GM12878 (cell line): Measurements from ENCODE around the gene ANO6. TPM values are rescaled to one million over a fixed set of nuclear protein-coding genes. Genes with fewer than 3 reads are reported as not detected.

Experiments used
- NBN ChIP-seq: fragments of 450-650 bp; IDR thresholded peaks from 2 replicates; pipeline ENCODE4 v1.6.1; 2016
- RFX5 ChIP-seq: IDR thresholded peaks from 2 replicates; pipeline ENCODE4 v1.6.1; 2011; ENCODE audit warnings: low read depth, low read length, improper control_type of control experiment
- SUZ12 ChIP-seq: fragments of 200-600 bp; sonication (generic); IDR thresholded peaks from one replicate; pipeline ENCODE4 v1.6.1; 2018; ENCODE audit warnings: antibody characterized with exemption, mild to moderate bottlenecking; ENCODE audit not compliant: unreplicated experiment
- polyA plus RNA-seq, 11 experiments: library from polyadenylated mRNA; depleted of rRNA in 4 of 11; unstranded in 6 of 11; stranded (reverse) in 5 of 11; fragments of >200 nt; fragmentation: Nextera tagmentation in 4 of 11; fragmentation: Illumina TruSeq in 1 of 11; extraction: Ambion mirVana in 4 of 11; extraction: Trizol in 1 of 11; gene quantifications; 1 replicate in 1 of 11; 2 replicates in 10 of 11; pipeline versions ENCODE4 v1.2.1 to v1.2.3, GENCODE V29; 2011 to 2016; ENCODE audit warnings: inconsistent platforms in 2 of 11, missing spikeins in 2 of 11, low read depth in 1 of 11
- total RNA-seq, 4 experiments: library from RNA; depleted of rRNA in 3 of 4; stranded (reverse); fragments of >200 nt in 3 of 4; fragmentation: Illumina TruSeq in 1 of 4; extraction: Trizol in 1 of 4; gene quantifications; 2 replicates each; pipeline versions ENCODE4 v1.2.1 to v1.2.3, GENCODE V29; 2013 to 2021
- TF ChIP-seq, protein P1 (sequence below): fragments of 450-650 bp; IDR thresholded peaks from 2 replicates; pipeline ENCODE4 v1.6.1; 2017; ENCODE audit warnings: mild to moderate bottlenecking, moderate library complexity
- TF ChIP-seq, protein P2 (sequence below): IDR thresholded peaks from 2 replicates; pipeline ENCODE4 v1.6.1; 2011; ENCODE audit warnings: borderline replicate concordance, low read depth, mild to moderate bottlenecking, moderate library complexity, mixed read lengths, low read length; ENCODE audit not compliant: insufficient read depth; ENCODE audit errors: extremely low read length
- TF ChIP-seq, protein P3 (sequence below): IDR thresholded peaks from 2 replicates; pipeline ENCODE4 v1.6.1; 2012; ENCODE audit warnings: improper control_type of control experiment, low read depth, low read length; ENCODE audit not compliant: insufficient replicate concordance

Gene ANO6
- total and polyA plus RNA-seq, 10 of the 15 experiments (the other 5 are each of a cell fraction or from before 2014, with no cell fraction given): 4.6 to 30.3 (median 26.0) TPM

DNA sequence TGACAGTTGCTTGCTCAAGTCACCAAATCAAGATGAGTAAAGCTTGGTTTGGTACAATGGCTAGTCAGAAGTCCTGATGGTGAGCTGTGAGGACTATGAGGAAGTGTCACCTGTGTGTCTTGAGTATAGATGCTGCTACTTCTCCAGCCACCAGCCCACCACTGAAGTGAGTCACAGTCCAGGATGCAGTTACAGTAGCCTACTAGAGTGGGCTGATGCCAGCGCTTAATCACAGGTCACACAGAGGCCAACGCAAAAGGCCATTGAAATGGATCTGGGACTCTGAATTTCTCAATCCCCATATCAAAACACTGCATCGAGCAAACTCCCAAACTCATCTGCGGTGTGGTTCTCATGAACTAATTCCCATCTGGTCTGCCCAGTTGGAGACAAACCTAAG is 223.1 kb downstream of the ANO6 start (continued):
- TF ChIP-seq, protein P1, sequence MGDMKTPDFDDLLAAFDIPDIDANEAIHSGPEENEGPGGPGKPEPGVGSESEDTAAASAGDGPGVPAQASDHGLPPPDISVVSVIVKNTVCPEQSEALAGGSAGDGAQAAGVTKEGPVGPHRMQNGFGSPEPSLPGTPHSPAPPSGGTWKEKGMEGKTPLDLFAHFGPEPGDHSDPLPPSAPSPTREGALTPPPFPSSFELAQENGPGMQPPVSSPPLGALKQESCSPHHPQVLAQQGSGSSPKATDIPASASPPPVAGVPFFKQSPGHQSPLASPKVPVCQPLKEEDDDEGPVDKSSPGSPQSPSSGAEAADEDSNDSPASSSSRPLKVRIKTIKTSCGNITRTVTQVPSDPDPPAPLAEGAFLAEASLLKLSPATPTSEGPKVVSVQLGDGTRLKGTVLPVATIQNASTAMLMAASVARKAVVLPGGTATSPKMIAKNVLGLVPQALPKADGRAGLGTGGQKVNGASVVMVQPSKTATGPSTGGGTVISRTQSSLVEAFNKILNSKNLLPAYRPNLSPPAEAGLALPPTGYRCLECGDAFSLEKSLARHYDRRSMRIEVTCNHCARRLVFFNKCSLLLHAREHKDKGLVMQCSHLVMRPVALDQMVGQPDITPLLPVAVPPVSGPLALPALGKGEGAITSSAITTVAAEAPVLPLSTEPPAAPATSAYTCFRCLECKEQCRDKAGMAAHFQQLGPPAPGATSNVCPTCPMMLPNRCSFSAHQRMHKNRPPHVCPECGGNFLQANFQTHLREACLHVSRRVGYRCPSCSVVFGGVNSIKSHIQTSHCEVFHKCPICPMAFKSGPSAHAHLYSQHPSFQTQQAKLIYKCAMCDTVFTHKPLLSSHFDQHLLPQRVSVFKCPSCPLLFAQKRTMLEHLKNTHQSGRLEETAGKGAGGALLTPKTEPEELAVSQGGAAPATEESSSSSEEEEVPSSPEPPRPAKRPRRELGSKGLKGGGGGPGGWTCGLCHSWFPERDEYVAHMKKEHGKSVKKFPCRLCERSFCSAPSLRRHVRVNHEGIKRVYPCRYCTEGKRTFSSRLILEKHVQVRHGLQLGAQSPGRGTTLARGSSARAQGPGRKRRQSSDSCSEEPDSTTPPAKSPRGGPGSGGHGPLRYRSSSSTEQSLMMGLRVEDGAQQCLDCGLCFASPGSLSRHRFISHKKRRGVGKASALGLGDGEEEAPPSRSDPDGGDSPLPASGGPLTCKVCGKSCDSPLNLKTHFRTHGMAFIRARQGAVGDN: no peak
- TF ChIP-seq, protein P2, sequence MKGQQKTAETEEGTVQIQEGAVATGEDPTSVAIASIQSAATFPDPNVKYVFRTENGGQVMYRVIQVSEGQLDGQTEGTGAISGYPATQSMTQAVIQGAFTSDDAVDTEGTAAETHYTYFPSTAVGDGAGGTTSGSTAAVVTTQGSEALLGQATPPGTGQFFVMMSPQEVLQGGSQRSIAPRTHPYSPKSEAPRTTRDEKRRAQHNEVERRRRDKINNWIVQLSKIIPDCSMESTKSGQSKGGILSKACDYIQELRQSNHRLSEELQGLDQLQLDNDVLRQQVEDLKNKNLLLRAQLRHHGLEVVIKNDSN: no peak
- TF ChIP-seq SUZ12: no peak
- TF ChIP-seq, protein P3, sequence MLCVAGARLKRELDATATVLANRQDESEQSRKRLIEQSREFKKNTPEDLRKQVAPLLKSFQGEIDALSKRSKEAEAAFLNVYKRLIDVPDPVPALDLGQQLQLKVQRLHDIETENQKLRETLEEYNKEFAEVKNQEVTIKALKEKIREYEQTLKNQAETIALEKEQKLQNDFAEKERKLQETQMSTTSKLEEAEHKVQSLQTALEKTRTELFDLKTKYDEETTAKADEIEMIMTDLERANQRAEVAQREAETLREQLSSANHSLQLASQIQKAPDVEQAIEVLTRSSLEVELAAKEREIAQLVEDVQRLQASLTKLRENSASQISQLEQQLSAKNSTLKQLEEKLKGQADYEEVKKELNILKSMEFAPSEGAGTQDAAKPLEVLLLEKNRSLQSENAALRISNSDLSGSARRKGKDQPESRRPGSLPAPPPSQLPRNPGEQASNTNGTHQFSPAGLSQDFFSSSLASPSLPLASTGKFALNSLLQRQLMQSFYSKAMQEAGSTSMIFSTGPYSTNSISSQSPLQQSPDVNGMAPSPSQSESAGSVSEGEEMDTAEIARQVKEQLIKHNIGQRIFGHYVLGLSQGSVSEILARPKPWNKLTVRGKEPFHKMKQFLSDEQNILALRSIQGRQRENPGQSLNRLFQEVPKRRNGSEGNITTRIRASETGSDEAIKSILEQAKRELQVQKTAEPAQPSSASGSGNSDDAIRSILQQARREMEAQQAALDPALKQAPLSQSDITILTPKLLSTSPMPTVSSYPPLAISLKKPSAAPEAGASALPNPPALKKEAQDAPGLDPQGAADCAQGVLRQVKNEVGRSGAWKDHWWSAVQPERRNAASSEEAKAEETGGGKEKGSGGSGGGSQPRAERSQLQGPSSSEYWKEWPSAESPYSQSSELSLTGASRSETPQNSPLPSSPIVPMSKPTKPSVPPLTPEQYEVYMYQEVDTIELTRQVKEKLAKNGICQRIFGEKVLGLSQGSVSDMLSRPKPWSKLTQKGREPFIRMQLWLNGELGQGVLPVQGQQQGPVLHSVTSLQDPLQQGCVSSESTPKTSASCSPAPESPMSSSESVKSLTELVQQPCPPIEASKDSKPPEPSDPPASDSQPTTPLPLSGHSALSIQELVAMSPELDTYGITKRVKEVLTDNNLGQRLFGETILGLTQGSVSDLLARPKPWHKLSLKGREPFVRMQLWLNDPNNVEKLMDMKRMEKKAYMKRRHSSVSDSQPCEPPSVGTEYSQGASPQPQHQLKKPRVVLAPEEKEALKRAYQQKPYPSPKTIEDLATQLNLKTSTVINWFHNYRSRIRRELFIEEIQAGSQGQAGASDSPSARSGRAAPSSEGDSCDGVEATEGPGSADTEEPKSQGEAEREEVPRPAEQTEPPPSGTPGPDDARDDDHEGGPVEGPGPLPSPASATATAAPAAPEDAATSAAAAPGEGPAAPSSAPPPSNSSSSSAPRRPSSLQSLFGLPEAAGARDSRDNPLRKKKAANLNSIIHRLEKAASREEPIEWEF: no peak
- no peak for TF ChIP-seq RFX5
- TF ChIP-seq NBN: no peak
